GM06990 (cell line): Measurements from ENCODE around the gene MERTK.

Experiments
- DNase-seq: peaks from one replicate; pipeline ENCODE4 v3.0.0-alpha.2; 2011; ENCODE audit not compliant: insufficient read length; ENCODE audit errors: extremely low read depth
- H3K27me3 ChIP-seq: replicated peaks from 2 replicates; pipeline ENCODE4 v1.6.0; 2011; ENCODE audit warnings: low read length; ENCODE audit not compliant: control insufficient read depth, insufficient read depth
- H3K36me3 ChIP-seq: 2 replicates; pipeline ENCODE4 v1.5.1; 2011; ENCODE audit warnings: low read length; ENCODE audit not compliant: control insufficient read depth, insufficient read depth
- H3K4me3 ChIP-seq: replicated peaks from 2 replicates; pipeline ENCODE4 v1.5.1; 2011; ENCODE audit warnings: low read depth, mild to moderate bottlenecking, control low read depth, low read length
- TF ChIP-seq, protein P1 (sequence below): IDR thresholded peaks from 2 replicates; pipeline ENCODE4 v1.5.1; 2011; ENCODE audit warnings: low read length, control low read depth, mild to moderate bottlenecking, inconsistent platforms; ENCODE audit not compliant: insufficient read depth, poor library complexity, severe bottlenecking

The MERTK gene

DNA sequence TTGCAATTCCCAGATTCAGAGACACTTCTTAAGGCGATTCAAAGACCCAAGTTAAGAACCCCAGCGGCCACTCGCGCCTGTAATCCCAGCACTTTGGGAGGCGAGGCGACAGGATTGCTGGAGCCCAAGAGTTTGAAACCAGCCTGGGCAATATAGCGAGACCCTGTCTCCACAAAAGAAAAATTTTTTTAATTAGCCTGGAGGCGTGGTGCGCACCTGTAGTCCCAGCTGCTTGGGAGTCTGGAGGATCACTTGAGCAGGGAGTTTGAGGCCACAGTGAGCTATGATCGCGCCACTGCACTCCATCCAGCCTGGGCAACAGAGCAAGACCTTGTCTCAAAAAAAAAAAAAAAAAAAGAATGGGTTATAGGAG is 13.8 kb upstream of the MERTK start:
- Histone ChIP-seq H3K36me3 (no peaks in the 10 kb centered on the region), H3K4me3 (peak overlapping the region; percentile 95), H3K27me3 (no peaks in the 10 kb centered on the region)
- TF ChIP-seq, protein P1, sequence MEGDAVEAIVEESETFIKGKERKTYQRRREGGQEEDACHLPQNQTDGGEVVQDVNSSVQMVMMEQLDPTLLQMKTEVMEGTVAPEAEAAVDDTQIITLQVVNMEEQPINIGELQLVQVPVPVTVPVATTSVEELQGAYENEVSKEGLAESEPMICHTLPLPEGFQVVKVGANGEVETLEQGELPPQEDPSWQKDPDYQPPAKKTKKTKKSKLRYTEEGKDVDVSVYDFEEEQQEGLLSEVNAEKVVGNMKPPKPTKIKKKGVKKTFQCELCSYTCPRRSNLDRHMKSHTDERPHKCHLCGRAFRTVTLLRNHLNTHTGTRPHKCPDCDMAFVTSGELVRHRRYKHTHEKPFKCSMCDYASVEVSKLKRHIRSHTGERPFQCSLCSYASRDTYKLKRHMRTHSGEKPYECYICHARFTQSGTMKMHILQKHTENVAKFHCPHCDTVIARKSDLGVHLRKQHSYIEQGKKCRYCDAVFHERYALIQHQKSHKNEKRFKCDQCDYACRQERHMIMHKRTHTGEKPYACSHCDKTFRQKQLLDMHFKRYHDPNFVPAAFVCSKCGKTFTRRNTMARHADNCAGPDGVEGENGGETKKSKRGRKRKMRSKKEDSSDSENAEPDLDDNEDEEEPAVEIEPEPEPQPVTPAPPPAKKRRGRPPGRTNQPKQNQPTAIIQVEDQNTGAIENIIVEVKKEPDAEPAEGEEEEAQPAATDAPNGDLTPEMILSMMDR = no peak
- DNase-seq = no peak

DNA sequence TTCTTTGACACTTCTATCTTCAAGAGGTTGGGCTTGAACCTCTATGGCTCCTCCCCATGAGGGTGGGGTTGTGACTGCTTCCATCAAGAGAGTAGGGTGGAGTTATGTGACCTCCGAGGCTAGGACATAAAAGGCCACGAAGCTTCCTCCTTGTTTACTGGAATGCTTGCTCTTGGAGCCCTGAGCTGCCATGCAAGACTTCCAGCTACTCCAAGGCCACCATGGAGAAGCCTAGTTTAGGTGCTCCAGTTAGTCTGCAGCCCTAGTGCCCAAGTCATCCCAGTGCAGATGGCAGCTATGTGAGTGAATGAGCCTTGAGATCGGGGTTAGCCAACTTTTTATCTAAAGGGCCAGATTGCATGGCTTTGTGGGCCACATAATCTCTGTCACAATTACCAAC is 2.4 kb upstream of the MERTK start:
- Histone ChIP-seq H3K27me3 (no peaks in the 10 kb centered on the region; the same call in 1 of the 2 replicates), H3K36me3 (no peaks in the 10 kb centered on the region), H3K4me3 (no peak overlapping the region)
- DNase-seq = no peak
- TF ChIP-seq, protein P1 = no peak

DNA sequence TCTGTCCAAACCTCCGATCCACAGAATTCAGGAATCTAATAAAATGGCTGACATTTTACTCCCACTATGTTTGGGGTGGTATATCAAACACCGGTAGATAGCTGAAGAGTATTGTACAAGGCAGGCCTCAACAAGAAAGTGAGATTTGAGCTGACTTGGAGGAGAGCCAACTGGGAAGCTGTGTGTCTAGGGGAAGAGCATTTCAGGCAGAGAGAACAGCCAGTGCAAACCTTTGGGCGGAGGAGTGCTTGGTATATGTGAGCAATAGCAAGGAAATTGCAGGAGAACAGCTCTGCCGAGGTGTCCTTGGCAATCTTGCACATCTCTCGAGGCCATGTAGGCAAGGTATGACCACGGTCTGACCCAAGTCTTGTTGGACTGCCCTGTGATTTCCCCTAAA is 1.8 kb upstream of the MERTK start:
- Histone ChIP-seq H3K36me3 (no peaks in the 10 kb centered on the region), H3K4me3 (no peak overlapping the region), H3K27me3 (no peaks in the 10 kb centered on the region; the same call in 1 of the 2 replicates)
- no peak for DNase-seq
- TF ChIP-seq, protein P1 = no peak

- no peaks in the 10 kb centered on the region; the same call in 1 of the 2 replicates for H3K27me3 ChIP-seq
- TF ChIP-seq, protein P1 = no peak
These were observed 830 bp upstream of the MERTK start for GRCh38 chr2:111897630-111897923.

GRCh38 chr2:111898703-111899514 is 502 bp downstream of the MERTK start:
- peak; percentile 25 for DNase-seq
- Histone ChIP-seq H3K27me3 (no peaks in the 10 kb centered on the region; the same call in 1 of the 2 replicates), H3K4me3 (peak overlapping the region; percentile 59), H3K36me3 (no peaks in the 10 kb centered on the region)
- TF ChIP-seq, protein P1 = no peak

More at GRCh38 chr2:111897630-111897923, 830 bp upstream of the MERTK start:
- H3K36me3 ChIP-seq = no peaks in the 10 kb centered on the region
- DNase-seq = no peak
- H3K4me3 ChIP-seq = peak overlapping the region; percentile 59
